GM12872 (cell line): Measurements from ENCODE around the gene TMC3.

Experiments used
- CTCF ChIP-seq: IDR thresholded peaks from 3 replicates; pipeline ENCODE4 v1.5.1; 2011; ENCODE audit warnings: low read depth, mild to moderate bottlenecking, low read length, moderate library complexity; ENCODE audit not compliant: insufficient read depth

The TMC3 gene

GRCh38 chr15:81327516-81327915 is 46.5 kb downstream of the TMC3 start:
- TF ChIP-seq CTCF = no peak

- TF ChIP-seq CTCF = no peak
Observed at GRCh38 chr15:81326466-81327212, 47.4 kb downstream of the TMC3 start.

- TF ChIP-seq CTCF = no peak
Observed at GRCh38 chr15:81323944-81324881, 49.8 kb downstream of the TMC3 start, which contains the start of gene STARD5. TSS of gene STARD5 (minus strand) at chr15:81324141. CDS start at chr15:81324099, 42 bp downstream.

GRCh38 chr15:81323559-81323943 is 50.5 kb downstream of the TMC3 start:
- TF ChIP-seq CTCF = no peak

GRCh38 chr15:81322676-81323253 is 51.2 kb downstream of the TMC3 start:
- no peak for TF ChIP-seq CTCF

- TF ChIP-seq CTCF = no peak
Observed at GRCh38 chr15:81321667-81322066, 52.3 kb downstream of the TMC3 start.

GRCh38 chr15:81317642-81318017 is 56.4 kb downstream of the TMC3 start:
- no peak for TF ChIP-seq CTCF
